ENCODE measurements around the gene USPL1.

Gene USPL1

DNA sequence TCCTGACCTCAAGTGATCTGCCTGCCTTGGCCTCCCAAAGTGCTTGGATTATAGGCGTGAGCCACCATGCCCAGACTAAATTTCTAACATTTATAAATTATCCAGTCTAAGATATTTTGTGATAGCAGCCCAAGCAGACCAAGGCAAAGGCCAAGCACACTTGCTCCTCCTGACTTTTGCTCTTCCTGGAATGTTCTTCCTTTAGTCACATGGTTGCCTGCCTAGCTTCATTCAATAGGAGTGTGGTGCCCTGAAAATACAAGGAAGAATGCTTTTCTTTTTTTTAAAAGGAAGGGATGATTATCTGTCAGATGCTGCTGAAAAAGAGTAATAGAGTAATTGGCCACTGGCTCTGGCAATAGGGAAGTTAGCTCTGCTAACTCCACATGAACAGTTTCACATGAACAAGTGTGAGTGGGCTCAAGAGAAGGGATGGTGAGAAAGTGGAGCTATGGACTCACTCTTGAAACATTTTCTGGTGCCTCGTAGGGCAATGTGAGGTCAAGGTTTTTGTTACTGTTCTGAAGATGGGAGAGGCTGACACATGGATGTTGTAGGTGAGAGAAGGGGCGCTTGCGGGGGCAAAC is 47.1 kb downstream of the USPL1 start:
- DNase-seq: no peak

DNA sequence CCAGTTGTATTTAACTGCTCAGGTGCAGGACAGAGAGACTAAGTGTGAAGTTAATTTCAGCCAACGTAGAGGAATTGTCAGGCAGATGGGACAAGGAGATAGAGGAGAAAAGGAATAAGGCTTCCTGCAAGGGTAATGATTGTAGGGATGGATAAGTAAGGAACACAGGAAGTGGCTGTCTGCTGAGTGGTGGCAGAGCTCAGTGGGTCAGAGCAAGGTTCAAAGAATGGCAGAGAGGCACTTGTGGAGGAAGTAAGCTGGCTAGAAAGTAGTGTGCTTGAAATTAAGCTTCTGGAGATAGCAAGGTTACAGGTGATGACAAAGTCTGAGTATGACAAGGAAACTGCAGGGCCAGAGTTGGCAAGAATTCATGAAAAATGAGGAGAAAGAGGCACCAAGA is 47.9 kb downstream of the USPL1 start:
- DNase-seq: no peak

DNA sequence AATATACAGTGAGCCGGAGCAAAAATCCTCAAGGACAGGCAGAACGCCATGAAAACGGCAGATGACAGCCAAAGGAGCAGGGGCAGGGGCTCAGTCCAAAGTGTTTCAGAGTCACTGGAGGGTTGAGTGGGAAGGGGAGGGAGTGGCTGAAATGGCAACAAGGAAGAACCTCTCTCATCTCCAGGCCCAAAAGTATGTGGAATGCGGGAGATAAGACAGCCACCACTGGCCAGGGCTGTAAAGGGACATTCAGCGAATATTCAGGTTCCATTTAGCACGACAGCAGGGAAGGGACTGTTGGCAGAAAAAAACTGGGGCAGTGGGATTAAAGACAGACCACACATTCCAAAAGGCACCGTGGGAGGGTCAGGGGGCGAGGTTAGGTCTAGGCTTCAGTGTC is 48.4 kb downstream of the USPL1 start:
- DNase-seq: no peak

DNA sequence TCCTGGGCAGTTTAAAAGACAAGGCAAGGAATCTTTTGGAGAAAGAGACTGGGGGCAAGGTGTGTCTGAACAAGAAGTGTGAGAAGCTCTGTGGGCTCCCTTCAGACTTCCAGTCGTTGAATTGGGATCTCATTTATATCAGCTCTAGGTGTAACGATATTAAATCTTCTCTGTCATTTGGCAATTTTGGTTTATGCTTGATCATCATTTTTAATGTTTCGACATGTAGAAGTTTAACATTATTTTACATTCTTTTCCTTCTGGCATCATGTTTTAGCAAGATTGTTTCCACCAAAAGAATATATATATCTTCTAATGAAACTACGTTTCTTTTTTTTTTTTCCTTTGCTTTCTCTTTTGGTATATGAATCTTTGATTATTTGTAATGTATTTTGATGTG is 49.3 kb downstream of the USPL1 start:
- no peak for DNase-seq

DNA sequence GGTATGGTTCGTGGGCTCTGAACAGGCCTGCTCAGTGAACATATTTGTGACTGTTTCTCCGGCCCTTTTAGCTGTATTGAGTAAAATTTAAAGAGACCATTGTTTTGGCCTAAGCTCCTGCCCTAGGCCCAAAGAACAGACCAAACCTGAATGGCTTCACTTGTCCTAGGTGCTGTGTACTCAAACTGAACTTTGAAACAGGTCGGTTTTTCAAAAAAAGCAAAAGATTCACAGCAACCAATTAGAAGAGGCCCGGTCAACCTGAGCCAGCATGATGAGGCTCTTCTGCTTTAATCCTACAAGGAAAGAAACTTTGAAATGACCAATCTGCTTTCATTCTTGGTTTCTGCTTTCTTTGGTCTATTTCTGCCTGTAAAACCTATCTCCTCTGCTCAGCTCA is 50.6 kb downstream of the USPL1 start:
- DNase-seq: no peak

DNA sequence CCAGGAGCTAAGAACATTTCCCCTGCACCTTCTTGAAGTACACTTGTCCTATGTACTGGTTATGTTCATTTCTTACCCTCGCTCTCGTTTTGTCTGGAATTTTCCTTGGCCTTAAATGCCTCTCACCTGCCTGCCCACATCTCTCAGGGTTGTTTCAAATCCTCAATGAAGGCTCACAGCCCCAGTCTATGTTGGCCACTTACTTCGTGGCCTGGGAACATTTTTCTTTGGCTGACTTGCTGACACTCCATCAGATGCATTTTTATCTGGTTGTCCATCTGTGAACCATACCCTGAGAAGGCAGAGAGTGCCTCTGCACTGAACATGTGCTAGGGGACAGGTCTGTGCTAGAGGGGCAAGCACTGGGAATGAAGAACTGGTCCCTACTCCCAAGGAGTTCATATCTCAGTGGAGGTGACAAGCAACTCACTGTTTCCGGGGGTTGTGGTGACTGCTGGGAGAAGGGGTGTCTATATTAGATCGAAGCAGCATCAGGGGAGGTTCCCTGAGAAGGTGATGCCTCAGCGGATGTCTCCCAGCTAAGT is 53.6 kb downstream of the USPL1 start:
- DNase-seq: no peak

DNA sequence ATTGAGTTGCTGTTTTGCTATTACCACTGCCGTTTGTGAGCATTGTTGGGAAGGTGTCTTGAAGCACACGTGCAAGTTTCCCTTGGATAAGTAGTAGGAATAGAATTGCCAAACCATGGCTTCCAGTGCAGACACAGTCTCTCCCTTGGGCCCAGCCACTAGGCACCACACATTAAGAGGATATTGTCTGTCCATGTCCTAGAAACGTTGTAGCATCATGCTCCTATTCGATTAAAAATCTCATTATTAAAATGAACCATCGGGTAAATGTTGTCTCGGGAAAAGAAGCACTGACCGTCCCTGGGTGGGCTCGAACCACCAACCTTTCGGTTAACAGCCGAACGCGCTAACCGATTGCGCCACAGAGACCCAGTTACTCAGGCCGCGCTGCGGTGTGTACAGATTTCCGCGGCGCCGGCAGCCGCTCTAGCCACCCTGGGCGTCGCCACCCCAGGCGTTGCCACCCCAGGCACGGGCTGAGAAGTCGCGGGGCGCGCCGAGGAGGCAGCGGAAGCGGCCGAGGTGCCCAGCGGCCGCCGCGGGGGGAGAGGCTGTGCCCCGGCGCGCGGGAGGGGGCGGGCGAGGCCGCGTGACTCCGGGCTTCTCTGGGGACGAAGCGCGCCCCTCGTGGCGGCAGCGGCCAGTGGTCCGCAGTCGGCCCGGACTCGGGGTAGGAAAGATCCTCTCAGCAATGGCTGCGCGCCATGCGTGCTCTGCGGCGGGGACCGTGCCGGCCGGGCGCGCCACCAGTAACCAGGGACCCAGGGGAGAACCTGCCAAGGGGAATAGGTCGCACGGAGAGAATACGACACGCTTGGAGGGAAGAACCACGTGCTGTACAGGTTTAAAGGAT is 56.2 kb downstream of the USPL1 start:
- DNase-seq: peak; percentile 49

DNA sequence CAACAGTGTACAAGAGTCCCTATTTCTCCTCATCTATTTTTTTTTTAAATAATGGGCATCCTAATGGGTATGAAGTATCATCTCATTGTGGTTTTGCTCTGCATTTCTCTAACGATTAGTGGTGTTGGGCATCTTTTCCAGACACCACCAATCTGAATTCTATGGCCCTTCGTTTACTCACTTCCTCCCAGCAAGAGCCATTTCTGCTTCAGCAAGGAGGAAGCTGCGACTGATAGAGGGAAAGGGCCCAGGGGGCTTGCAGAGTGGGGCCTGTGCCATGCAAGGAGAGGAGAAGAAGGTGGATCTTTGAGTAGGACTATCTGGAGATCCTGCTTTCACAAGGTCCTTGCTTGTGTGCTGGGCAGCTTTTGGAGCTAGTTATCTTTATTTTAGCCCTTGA is 58.0 kb downstream of the USPL1 start:
- no peak for DNase-seq

DNA sequence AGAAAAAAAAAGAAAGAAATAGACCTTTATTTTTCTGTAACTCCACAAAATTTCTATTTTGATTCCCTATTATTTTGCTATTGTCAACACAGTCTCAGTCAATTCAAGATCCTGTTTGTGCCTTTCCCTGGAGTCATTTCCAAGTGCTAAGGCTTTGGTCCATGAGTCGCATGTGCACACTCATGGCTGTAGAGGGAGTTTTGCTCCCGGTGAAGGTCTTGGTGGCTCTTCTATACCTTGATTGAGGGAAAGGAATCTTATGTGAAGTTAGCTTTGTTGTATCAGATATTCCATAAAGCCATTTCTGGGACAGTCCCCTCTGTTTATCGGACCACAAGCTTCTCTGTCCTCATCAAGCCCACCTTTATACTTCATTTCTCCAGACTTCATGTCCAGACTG is 59.0 kb downstream of the USPL1 start:
- DNase-seq: no peak

DNA sequence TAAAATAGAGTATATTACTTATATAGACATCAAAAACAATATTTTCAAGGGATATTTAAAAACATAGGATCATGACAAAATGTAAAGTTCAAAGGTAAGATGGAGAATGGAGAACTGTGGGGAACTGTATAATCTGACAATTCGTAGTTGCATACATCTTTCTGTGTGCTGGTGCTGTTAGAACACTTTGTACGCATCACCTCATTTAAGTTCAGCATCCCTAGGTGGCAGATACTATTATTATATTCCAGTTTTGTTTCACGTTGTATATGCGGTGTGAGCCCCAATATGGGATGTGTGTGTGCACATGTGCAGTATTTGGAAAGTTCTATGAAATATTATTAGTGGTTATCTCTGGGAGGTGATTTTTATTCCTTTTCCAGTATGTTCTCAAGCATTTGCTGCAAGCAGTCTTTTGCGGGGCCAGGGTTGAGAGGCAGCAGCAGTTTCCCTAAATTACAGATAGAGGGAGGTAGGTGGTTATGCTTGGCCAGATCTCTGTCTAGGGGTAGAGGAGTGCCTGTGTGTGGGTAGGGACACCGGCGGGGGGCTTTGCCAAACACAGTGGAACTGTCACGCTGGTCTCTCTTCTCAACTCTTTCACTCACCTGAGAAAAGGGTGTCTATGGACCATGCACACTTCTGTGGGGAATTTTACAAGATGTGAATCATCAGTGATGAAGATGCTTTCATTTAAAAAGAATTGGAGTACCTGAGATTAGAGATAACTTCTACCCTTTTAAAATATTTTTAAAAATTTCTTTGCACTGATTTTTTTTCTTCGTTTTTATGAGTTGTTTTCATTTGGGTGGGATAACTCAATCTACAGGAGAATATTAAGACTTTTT is 62.0 kb downstream of the USPL1 start:
- DNase-seq: no peak

DNA sequence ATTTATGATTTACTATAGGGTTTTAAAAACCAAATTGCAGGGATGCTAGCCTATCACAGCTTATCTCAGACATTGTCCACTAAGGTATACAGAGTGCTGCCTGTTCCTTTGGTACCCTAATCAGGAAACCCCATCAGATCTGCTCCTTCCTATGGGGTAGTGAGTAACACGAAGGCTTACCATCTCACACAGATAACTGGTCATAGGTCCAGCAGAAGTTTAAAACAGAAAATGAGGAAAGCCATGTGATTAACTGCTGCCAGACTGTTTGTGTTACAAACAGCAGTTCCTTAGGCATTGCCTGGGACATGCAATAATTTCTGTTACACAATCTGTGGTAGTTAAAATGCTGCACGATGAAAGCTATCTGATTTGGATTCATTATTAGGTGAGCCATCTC is 64.1 kb downstream of the USPL1 start:
- peak; percentile 7 for DNase-seq

DNA sequence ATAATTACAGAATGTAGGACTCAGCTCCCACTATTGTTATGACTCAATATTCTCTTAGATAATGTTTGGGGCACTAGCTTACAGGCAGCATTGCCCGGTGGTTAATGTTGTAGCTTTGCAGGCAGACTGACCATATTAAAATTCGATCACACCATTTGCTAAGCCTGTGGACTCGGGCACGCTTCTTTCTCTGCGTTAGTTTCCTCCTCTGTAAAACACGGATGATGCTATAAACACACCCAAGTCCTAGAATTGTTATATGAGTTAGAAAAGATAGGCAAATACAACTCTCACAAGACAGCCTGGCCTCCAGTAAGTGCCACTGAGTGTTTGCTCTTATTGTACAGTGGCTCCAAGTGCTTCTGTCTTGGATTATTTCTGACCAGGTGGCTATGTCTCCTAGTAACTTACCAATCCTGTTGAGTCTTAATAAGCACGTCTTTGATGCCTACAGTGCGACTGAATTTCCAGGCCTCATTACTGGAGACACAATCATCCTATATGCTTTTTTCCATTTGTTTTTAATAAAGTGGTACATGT is 67.7 kb downstream of the USPL1 start:
- DNase-seq: no peak

DNA sequence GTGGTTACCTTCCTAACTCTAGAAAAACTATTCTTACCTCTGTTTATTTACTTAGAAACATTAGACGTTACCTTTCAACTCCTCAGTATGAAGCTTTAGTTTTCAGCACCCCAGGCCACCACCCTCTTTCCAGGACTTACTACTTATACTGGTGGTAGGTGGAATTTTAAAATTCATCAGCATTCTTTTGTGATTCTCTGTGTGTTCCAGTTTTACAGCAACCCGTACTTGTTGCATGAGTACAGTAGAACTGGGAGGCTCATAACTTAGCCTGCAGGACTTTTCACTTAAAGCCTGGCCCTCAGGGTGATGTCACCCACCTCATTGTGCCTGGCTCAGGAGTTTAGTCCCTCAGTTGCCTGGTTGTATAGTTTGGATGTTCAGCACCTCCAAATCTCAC is 68.3 kb downstream of the USPL1 start:
- no peak for DNase-seq

DNA sequence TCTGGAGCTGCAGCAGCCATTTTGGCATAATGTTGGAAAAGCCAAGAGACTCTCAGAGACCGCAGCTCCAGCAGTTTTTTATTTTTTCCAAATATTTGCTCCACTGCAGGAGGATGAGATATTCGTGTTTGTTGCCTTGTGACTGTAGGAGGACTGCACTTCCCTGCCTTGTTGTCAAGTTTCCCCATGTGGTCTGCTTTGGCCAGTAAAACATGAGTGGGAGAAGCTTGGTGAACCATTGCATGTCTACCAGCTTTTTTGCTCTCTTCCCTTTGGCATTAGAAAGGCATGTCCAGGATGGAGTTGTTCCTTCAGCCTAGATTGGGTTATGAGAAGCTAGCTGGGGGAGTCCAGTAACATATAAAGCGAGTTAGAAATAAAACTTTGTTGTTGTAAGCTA is 69.9 kb downstream of the USPL1 start:
- no peak for DNase-seq

DNA sequence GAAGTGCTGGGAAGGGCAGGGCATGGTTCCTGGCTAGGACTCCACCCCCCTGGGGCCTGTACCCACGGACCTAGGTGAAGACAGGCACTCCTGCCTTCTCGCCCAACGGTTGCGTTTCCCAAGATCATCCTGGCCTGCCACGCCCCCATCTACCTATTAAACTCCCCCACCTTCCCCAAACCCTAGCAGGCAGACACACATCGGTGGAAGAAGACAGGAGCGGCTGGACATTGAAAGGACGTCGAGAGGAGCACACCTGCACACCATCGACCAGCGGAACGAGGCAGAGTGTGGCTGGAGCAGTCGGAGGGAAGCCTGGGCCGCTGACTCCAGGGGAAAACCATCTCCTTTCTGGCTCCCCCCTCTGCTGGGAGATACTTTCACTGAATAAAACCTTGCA is 72.0 kb downstream of the USPL1 start:
- DNase-seq: no peak

DNA sequence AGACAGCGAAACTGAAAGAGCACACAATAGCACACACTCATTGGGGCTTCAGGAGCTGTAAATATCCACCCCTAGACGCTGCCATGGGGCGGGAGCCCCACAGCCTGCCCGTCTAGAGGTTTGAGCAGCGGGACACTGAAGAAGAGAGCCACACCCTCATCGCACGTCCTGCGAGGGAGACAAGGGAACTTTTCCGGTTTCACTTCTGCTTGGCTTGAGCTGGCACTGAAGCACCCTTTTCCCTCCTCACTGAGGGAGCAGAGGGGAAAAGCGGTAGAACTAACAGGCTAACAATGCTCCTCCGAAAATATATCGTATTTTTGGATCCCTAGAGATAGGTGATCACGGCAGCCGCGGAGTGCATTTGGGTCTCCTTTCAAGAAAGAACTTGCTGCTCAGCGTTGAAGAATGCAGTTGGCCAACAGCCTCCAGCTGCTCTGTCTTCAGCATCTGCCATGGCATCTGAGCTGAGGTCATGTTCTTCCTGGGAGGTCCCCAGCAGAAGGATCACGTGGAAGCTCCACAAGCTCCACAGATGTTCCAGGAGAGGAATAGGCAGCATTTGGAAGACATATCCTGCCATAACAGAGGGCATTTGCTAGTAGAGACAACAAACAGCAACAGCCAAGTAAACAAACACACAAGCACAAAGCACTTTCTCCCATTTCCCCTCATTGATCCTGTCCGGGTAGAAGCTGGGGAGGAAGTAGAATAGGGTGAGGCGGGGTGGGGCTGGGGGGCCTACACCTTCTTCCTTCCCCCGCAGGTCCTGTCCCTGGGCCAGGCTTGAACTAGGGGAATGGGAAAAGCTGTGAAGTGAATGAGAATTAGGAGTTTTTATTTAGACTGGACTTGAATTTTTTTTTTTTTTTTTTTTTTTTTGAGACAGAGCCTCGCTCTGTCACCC is 72.8 kb downstream of the USPL1 start:
- peak; percentile 30 for DNase-seq

DNA sequence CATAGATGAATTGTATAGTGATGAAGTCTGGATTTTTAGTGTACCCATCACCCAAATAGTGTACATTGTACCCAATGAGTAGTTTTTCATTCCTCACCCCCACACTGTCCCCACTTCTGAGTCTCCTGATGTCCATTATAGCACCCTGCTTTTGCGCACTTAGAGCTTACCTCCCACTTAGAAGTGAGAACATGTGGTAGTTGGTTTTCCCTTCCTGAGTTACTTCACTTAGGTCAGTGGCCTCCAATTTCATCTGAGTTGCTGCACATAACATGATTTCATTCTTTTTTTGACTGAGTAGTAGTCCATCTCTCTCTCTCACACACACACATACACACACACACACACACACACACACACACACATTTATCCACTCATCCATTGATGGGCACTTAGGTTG is 74.4 kb downstream of the USPL1 start:
- no peak for DNase-seq

DNA sequence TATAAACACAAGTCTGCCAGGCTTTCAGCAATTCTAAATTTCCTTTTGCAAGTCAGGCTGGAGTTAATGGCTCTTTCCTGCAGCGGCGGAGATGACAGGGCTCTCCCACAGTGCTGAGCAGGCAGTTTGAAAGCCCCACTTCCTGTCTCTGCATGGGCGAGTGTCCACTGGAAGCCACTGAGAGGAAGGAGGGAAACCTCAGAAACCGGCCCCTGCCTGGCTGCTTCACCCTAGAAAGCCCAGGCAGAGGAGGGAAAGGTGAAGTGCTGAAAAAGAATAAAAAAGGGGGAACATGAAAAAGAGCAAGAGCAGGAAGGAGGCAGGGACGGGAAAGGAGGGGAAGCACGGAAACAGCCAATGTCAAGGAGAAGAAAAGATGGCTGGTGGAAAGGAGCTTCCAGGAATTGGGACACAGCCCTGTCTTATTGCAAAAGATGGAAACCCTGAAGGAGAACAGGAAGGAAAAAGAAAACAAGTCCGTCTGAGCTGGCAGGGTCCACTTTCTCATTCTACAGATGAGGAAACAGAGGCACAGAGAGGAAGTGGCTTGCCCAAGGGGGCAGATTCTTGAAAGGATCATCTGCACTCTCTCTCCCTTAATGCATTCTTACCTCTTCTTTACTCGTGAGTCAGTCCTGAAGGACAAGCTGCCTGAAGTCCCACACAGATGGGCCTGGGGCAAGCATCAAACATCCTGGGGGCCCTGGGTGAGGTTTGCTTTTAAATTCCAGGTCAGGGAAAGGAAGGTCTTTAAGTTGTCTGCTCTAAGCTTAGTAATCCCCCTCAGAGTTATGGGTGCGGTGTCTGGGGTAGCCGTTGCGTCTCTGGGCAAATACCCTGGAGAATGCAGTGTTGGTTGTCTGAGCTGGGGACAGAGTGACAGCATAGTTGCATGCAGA is 78.8 kb downstream of the USPL1 start:
- DNase-seq: no peak

DNA sequence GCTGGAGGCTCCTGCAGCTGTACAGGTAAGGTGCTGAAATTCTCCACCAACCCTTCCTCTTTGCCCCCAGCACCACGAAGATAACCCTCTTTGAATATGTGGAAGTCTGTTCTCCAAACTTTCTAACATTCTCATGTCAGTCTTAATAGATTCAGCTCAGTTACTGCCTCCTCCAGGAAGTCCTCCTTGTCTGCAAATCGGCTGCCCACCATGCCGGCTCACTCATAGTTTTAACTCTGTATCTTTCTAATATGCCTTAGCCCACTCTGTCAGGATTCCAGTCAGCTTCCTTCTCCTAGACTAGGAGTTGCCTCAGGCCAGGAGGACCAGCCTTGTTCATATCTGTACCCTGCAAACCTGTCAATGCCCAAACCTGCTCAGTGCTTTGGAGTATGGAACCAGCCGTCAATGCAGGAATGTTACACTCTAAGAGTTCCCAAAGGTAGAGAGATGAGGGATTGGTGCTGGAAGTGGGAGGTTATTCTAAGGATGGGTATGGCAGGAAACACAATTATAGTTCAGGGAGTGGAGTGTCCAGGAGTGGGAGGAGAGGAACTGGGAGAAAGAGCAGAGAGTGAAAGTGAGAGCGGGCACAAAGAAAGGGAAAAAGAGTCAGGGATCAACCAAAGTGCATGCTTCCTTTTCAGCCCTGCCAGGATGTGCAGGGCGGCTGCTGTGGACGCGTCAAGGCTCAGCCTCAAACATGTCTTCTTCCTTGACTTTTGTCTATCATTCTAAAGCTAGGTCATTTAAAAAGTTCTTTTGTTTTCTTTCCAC is 79.6 kb downstream of the USPL1 start:
- DNase-seq: no peak

DNA sequence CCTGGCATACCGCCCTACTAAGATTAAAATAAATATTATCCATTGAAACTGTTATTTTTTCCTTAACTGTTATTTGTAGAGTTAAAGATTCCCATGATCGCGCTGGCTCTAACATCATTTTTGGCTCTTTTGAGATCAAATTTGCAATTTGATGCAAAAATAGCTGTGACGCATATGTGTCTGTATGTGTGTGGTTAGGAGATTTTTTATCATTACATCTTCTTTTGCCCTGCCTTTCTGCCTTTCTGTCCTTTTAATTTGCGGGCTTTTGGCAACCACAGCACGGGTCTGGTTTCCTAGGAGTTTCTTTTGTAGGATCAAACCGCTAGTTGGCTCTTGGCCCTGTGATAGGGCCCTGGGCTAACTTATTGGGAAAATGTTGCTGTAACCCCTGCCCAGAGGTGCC is 80.3 kb downstream of the USPL1 start:
- no peak for DNase-seq
